Endothelial cell of umbilical vein (primary cell): ENCODE results near the gene ADAMTSL3. TPM values are rescaled to one million over a fixed set of nuclear protein-coding genes. Genes with fewer than 3 reads are reported as not detected.

ENCODE experiments used
- BruUV-seq: library from RNA; stranded (reverse); fragments of 400-500 nt; replicated peaks from 2 replicates; lab custom pipeline; 2021; lab: Mats Ljungman, UMichigan
- CTCF ChIA-PET: fragments of 300-600, 350-600 bp; sonication (Branson Sonifier 250); formaldehyde crosslinking; loops from one replicate; lab custom pipeline; 2021; ENCODE audit warnings: antibody characterized with exemption, inconsistent platforms; lab: Charles Lee
- POLR2A ChIA-PET: fragments of 300-600, 350-600 bp; sonication (Branson Sonifier 250); formaldehyde crosslinking; loops from one replicate; lab custom pipeline; 2021; ENCODE audit warnings: antibody characterized with exemption, inconsistent platforms; lab: Charles Lee
- DNase-seq: peaks from one replicate; pipeline ENCODE4 v3.0.0-alpha.2; 2011; ENCODE audit warnings: low read depth, low spot score
- FAIRE-seq: peaks from 2 replicates; lab custom pipeline; 2011; peaks lifted over from hg19 to GRCh38; lab: Jason Lieb, UNC
- H2AFZ ChIP-seq: 2 replicates; pipeline ENCODE4 v1.6.0; 2012; ENCODE audit warnings: low read depth, low read length, control low read depth, inconsistent platforms
- H3K27ac ChIP-seq: 2 replicates; pipeline ENCODE4 v1.5.1; 2011; ENCODE audit warnings: low read depth, mild to moderate bottlenecking, control low read depth, low read length, moderate library complexity; ENCODE audit not compliant: insufficient read depth
- H3K27me3 ChIP-seq, 2 experiments: 2 replicates each; pipeline versions ENCODE4 v1.6.0 to v1.6.1; 2011; ENCODE audit warnings: low read length in 2 of 2, mixed read lengths in 1 of 2; ENCODE audit not compliant: control insufficient read depth in 2 of 2, insufficient read depth in 2 of 2
- H3K36me3 ChIP-seq, 2 experiments: 2 replicates in 1 of 2; 3 replicates in 1 of 2; pipeline ENCODE4 v1.5.1; 2011; ENCODE audit warnings: low read length in 2 of 2, mild to moderate bottlenecking in 1 of 2, moderate library complexity in 1 of 2; ENCODE audit not compliant: control insufficient read depth in 2 of 2, insufficient read depth in 2 of 2; ENCODE audit errors: extremely low read depth in 1 of 2
- H3K4me1 ChIP-seq: 3 replicates; pipeline ENCODE4 v1.5.1; 2011; ENCODE audit warnings: mild to moderate bottlenecking, low read length; ENCODE audit not compliant: control insufficient read depth, insufficient read depth; ENCODE audit errors: extremely low read depth
- H3K4me2 ChIP-seq: 2 replicates; pipeline ENCODE4 v1.6.1; 2011; ENCODE audit warnings: low read length, control low read depth, mixed read lengths; ENCODE audit not compliant: insufficient read depth
- H3K4me3 ChIP-seq, 3 experiments: fragments of 200-600 bp in 1 of 3; sonication (generic), shearing (Covaris generic) in 1 of 3; replicated peaks in 1 of 3; 2 replicates each; pipeline ENCODE4 v1.5.1; 2011 to 2016; ENCODE audit warnings: control low read depth in 3 of 3, low read length in 3 of 3, mild to moderate bottlenecking in 2 of 3, inconsistent platforms in 1 of 3, low read depth in 1 of 3, moderate library complexity in 1 of 3; ENCODE audit not compliant: insufficient read depth in 1 of 3
- H3K79me2 ChIP-seq: 2 replicates; pipeline ENCODE4 v1.6.0; 2012; ENCODE audit warnings: low read length, inconsistent platforms; ENCODE audit not compliant: control insufficient read depth, insufficient read depth
- H3K9ac ChIP-seq: replicated peaks from 2 replicates; pipeline ENCODE3; 2011; ENCODE audit warnings: low read length, control low read depth; ENCODE audit not compliant: insufficient read depth; ENCODE audit errors: extremely low read depth
- H3K9me1 ChIP-seq: replicated peaks from 3 replicates; pipeline ENCODE4 v1.6.0; 2011; ENCODE audit warnings: mild to moderate bottlenecking, low read length; ENCODE audit not compliant: control insufficient read depth, insufficient read depth; ENCODE audit errors: extremely low read depth
- H3K9me3 ChIP-seq: replicated peaks from 2 replicates; pipeline ENCODE4 v1.5.1; 2012; ENCODE audit warnings: low read length, inconsistent platforms; ENCODE audit not compliant: control insufficient read depth, insufficient read depth
- H4K20me1 ChIP-seq: replicated peaks from 2 replicates; pipeline ENCODE3; 2011; ENCODE audit warnings: mild to moderate bottlenecking, low read length; ENCODE audit not compliant: control insufficient read depth, insufficient read depth; ENCODE audit errors: extremely low read depth
- EZH2 ChIP-seq: IDR thresholded peaks from 2 replicates; pipeline ENCODE4 v1.6.1; 2012; ENCODE audit warnings: borderline replicate concordance, low read depth, mild to moderate bottlenecking, moderate library complexity, low read length, inconsistent platforms; ENCODE audit not compliant: severe bottlenecking
- FOS ChIP-seq: IDR thresholded peaks from 2 replicates; pipeline ENCODE4 v1.6.1; 2011; ENCODE audit warnings: mild to moderate bottlenecking, low read length, moderate library complexity, borderline replicate concordance; ENCODE audit not compliant: insufficient read depth
- GATA2 ChIP-seq: IDR thresholded peaks from 2 replicates; pipeline ENCODE4 v1.7.0; 2011; ENCODE audit warnings: low read depth, mild to moderate bottlenecking, moderate library complexity, mixed read lengths, low read length; ENCODE audit not compliant: insufficient read length, insufficient read depth
- JUN ChIP-seq: IDR thresholded peaks from 2 replicates; pipeline ENCODE4 v1.6.1; 2011; ENCODE audit warnings: borderline replicate concordance, low read depth; ENCODE audit not compliant: insufficient read length, insufficient read depth
- MYC ChIP-seq: IDR thresholded peaks from one replicate; pipeline ENCODE4 v1.6.1; 2011; ENCODE audit warnings: mild to moderate bottlenecking, low read depth, low read length
- POLR2A ChIP-seq: IDR thresholded peaks from 2 replicates; pipeline ENCODE4 v1.6.1; 2012; ENCODE audit warnings: low read depth, mild to moderate bottlenecking, control low read depth, low read length
- POLR2AphosphoS5 ChIP-seq: IDR thresholded peaks from 2 replicates; pipeline ENCODE4 v1.6.1; 2012; ENCODE audit warnings: low read depth, mild to moderate bottlenecking, control low read depth, low read length, moderate library complexity; ENCODE audit not compliant: insufficient read depth
- dilution Hi-C: fragments of 300-500 bp; cut with MboI; formaldehyde crosslinking; loops from one replicate; pipeline ENCODE4 v1.15.0; 2019; ENCODE audit warnings: low sequenced_read_pairs; ENCODE audit not compliant: extremely low pct_ligation_motif_present
- intact Hi-C: fragments of 100-400 bp; cut with micrococcal nuclease; formaldehyde crosslinking; loops from one replicate; pipeline ENCODE4 v1.10.0; 2022
- polyA plus RNA-seq, 4 experiments: library from polyadenylated mRNA; depleted of rRNA in 3 of 4; stranded (reverse) in 3 of 4; unstranded in 1 of 4; fragments of >200 nt; gene quantifications; 2 replicates each; pipeline versions ENCODE4 v1.2.1 to v1.2.3, GENCODE V29; 2011 to 2012; ENCODE audit warnings: missing spikeins in 1 of 4
- total RNA-seq: library from RNA; stranded (reverse); gene quantifications from 2 replicates; pipeline ENCODE4 v1.2.3, GENCODE V29; 2021
- TF ChIP-seq, protein P1 (sequence below): IDR thresholded peaks from 2 replicates; pipeline ENCODE4 v1.6.1; 2011; ENCODE audit not compliant: insufficient read depth, insufficient read length
- TF ChIP-seq, protein P2 (sequence below), 2 donors: IDR thresholded peaks; 1 replicate in 1 of 2; 2 replicates in 1 of 2; pipeline ENCODE4 v1.5.1; 2011; ENCODE audit warnings: low read length in 2 of 2, mild to moderate bottlenecking in 2 of 2, moderate library complexity in 2 of 2, control low read depth in 1 of 2, inconsistent platforms in 1 of 2, low read depth in 1 of 2; ENCODE audit not compliant: insufficient read depth in 1 of 2; ENCODE audit errors: extremely low read depth in 1 of 2

ADAMTSL3 gene
- total and polyA plus RNA-seq, 2 donors (not counting 3 experiments of a cell fraction or from before 2014, with no cell fraction given): not detected

DNA sequence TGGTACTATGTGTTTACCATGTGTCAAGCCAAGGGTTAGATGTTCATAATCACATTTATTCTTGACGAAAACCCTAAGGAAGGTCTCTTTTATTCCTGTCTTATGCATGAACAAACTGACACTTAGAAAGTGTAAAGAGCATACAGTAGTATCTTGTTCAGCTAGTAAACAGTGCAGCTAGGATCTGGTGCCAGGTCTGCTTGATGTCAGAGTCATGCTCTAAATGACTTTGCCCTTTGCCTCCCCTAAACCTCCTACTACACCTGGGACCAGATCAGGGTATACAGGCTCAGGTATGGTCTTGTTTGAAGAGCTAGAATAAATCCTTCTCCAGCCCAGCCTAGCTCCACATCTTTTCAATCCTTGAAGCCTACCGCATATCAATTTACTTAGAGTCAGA is 232.4 kb downstream of the ADAMTSL3 start:
- Histone ChIP-seq H3K36me3 (no peaks in the 10 kb centered on the region), H3K79me2 (no peaks in the 10 kb centered on the region), H3K27me3 (no peaks in the 10 kb centered on the region), H3K9ac (no peak overlapping the region), H2AFZ (no peak overlapping the region), H3K4me1 (no peaks in the 10 kb centered on the region), H3K27ac (no peak overlapping the region), H4K20me1 (no peaks in the 10 kb centered on the region), H3K9me3 (no peaks in the 10 kb centered on the region), H3K4me3 (no peak overlapping the region), H3K4me2 (no peak overlapping the region), H3K9me1 (no peaks in the 10 kb centered on the region)
- FAIRE-seq: no peak
- CTCF ChIA-PET: no interaction called here
- dilution Hi-C loops: no loop called here
- no TSS peak for BruUV-seq
- no peak for DNase-seq
- TF ChIP-seq, protein P1, sequence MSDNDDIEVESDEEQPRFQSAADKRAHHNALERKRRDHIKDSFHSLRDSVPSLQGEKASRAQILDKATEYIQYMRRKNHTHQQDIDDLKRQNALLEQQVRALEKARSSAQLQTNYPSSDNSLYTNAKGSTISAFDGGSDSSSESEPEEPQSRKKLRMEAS: no peak
- TF ChIP-seq, protein P2, sequence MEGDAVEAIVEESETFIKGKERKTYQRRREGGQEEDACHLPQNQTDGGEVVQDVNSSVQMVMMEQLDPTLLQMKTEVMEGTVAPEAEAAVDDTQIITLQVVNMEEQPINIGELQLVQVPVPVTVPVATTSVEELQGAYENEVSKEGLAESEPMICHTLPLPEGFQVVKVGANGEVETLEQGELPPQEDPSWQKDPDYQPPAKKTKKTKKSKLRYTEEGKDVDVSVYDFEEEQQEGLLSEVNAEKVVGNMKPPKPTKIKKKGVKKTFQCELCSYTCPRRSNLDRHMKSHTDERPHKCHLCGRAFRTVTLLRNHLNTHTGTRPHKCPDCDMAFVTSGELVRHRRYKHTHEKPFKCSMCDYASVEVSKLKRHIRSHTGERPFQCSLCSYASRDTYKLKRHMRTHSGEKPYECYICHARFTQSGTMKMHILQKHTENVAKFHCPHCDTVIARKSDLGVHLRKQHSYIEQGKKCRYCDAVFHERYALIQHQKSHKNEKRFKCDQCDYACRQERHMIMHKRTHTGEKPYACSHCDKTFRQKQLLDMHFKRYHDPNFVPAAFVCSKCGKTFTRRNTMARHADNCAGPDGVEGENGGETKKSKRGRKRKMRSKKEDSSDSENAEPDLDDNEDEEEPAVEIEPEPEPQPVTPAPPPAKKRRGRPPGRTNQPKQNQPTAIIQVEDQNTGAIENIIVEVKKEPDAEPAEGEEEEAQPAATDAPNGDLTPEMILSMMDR (IDR thresholded peaks at IDR 0.05; ENCODE audit: extremely low read depth in 1 of 2, insufficient read depth in 1 of 2, low read depth in 1 of 2, low read length in 2 of 2): no peak
- TF ChIP-seq JUN (no peak), EZH2 (no peak), GATA2 (no peak), POLR2AphosphoS5 (no peak), POLR2A (no peak), MYC (no peak), FOS (no peak)
- POLR2A ChIA-PET: no interaction called here
- intact Hi-C loops: no loop called here
